IMR-90 (cell line): ENCODE measurements around the gene STMN3. TPM values are rescaled to one million over a fixed set of nuclear protein-coding genes. Genes with fewer than 3 reads are reported as not detected.

Experiments used
- ATAC-seq: fragments of 200-7000 bp; cut with Tn5 transposase; 2 replicates; pipeline ENCODE4 v1.9.1; 2020; ENCODE audit warnings: low read depth, mild to moderate bottlenecking, moderate library complexity
- BruUV-seq: library from RNA; stranded (reverse); fragments of 400-500 nt; replicated peaks from 2 replicates; lab custom pipeline; 2021; lab: Mats Ljungman, UMichigan
- CTCF ChIA-PET: fragments of 300-600 bp; formaldehyde crosslinking; extraction: SDS; loops from one replicate; lab custom pipeline; 2021; ENCODE audit warnings: antibody characterized with exemption; lab: Yijun Ruan, JAX
- POLR2A ChIA-PET: fragments of 300-600 bp; sonication (Branson Sonifier 250); formaldehyde crosslinking; loops from one replicate; lab custom pipeline; 2022; ENCODE audit warnings: antibody characterized with exemption; ENCODE audit not compliant: unreplicated experiment; lab: Charles Lee
- DNase-seq: peaks from one replicate; pipeline ENCODE4 v3.0.0; 2013
- H2AFZ ChIP-seq: replicated peaks from 2 replicates; pipeline ENCODE3; 2013; ENCODE audit warnings: low read length, mild to moderate bottlenecking; ENCODE audit not compliant: poor library complexity
- H2AK5ac ChIP-seq: 2 replicates; pipeline ENCODE4 v1.6.1; 2013; ENCODE audit warnings: low read depth, low read length, inconsistent platforms
- H2AK9ac ChIP-seq: replicated peaks from 2 replicates; pipeline ENCODE3; 2013; ENCODE audit warnings: mild to moderate bottlenecking, low read depth, low read length, moderate library complexity; ENCODE audit not compliant: poor library complexity
- H2BK120ac ChIP-seq: 2 replicates; pipeline ENCODE4 v1.6.1; 2013; ENCODE audit warnings: low read depth, low read length, inconsistent platforms
- H2BK15ac ChIP-seq: 3 replicates; pipeline ENCODE4 v1.6.1; 2013; ENCODE audit warnings: low read depth, low read length, inconsistent platforms
- H2BK20ac ChIP-seq: 2 replicates; pipeline ENCODE4 v1.6.1; 2013; ENCODE audit warnings: low read depth, mild to moderate bottlenecking, inconsistent platforms, low read length, moderate library complexity
- H2BK5ac ChIP-seq: 2 replicates; pipeline ENCODE4 v1.6.1; 2013; ENCODE audit warnings: mild to moderate bottlenecking, low read depth, low read length, inconsistent platforms; ENCODE audit not compliant: poor library complexity, severe bottlenecking
- H3K14ac ChIP-seq: replicated peaks from 2 replicates; pipeline ENCODE4 v1.6.1; 2013; ENCODE audit warnings: low read depth, low read length, inconsistent platforms
- H3K18ac ChIP-seq: 2 replicates; pipeline ENCODE4 v1.6.1; 2013; ENCODE audit warnings: low read depth, low read length, control low read depth
- H3K23ac ChIP-seq: 2 replicates; pipeline ENCODE4 v1.6.1; 2013; ENCODE audit warnings: low read depth, low read length, inconsistent platforms
- H3K27ac ChIP-seq: 2 replicates; pipeline ENCODE4 v1.5.1; 2013; ENCODE audit warnings: mild to moderate bottlenecking, control low read depth, low read length; ENCODE audit not compliant: insufficient read depth
- H3K27me3 ChIP-seq: 2 replicates; pipeline ENCODE4 v1.6.1; 2013; ENCODE audit warnings: low read length; ENCODE audit not compliant: control insufficient read depth, insufficient read depth
- H3K36me3 ChIP-seq: 2 replicates; pipeline ENCODE4 v1.6.1; 2013; ENCODE audit warnings: low read length, mixed read lengths; ENCODE audit not compliant: control insufficient read depth, insufficient read depth
- H3K4ac ChIP-seq: 2 replicates; pipeline ENCODE4 v1.6.1; 2013; ENCODE audit warnings: low read depth, low read length, inconsistent platforms
- H3K4me1 ChIP-seq: 2 replicates; pipeline ENCODE4 v1.6.1; 2013; ENCODE audit warnings: low read length, mixed read lengths; ENCODE audit not compliant: control insufficient read depth, insufficient read depth
- H3K4me2 ChIP-seq: 2 replicates; pipeline ENCODE4 v1.6.1; 2013; ENCODE audit warnings: low read depth, mild to moderate bottlenecking, control low read depth, low read length, moderate library complexity
- H3K4me3 ChIP-seq: 2 replicates; pipeline ENCODE4 v1.5.1; 2013; ENCODE audit warnings: low read depth, mild to moderate bottlenecking, control low read depth, low read length, moderate library complexity; ENCODE audit not compliant: insufficient read depth
- H3K56ac ChIP-seq: 2 replicates; pipeline ENCODE4 v1.6.1; 2013; ENCODE audit warnings: low read length, inconsistent platforms; ENCODE audit not compliant: insufficient read depth; ENCODE audit errors: extremely low read depth
- H3K79me1 ChIP-seq, 2 experiments: 2 replicates each; pipeline ENCODE4 v1.6.1; 2013; ENCODE audit warnings: low read length in 2 of 2, inconsistent platforms in 1 of 2, low read depth in 1 of 2
- H3K9ac ChIP-seq: 2 replicates; pipeline ENCODE4 v1.6.1; 2013; ENCODE audit warnings: low read depth, low read length, control low read depth
- H3K9me1 ChIP-seq: 2 replicates; pipeline ENCODE4 v1.6.1; 2013; ENCODE audit warnings: low read length, inconsistent platforms; ENCODE audit not compliant: insufficient read depth
- H3K9me3 ChIP-seq: 2 replicates; pipeline ENCODE4 v1.6.1; 2013; ENCODE audit warnings: low read length; ENCODE audit not compliant: control insufficient read depth, insufficient read depth
- H4K20me1 ChIP-seq: 2 replicates; pipeline ENCODE4 v1.6.1; 2013; ENCODE audit warnings: low read length, inconsistent platforms; ENCODE audit not compliant: insufficient read depth
- H4K5ac ChIP-seq: 2 replicates; pipeline ENCODE4 v1.6.1; 2013; ENCODE audit warnings: mild to moderate bottlenecking, low read depth, low read length, control low read depth
- H4K8ac ChIP-seq, 2 experiments: 2 replicates each; pipeline ENCODE4 v1.6.1; 2013; ENCODE audit warnings: low read depth in 2 of 2, low read length in 2 of 2, control low read depth in 1 of 2, inconsistent platforms in 1 of 2
- H4K91ac ChIP-seq: 2 replicates; pipeline ENCODE4 v1.6.1; 2013; ENCODE audit warnings: low read depth, low read length, inconsistent platforms; ENCODE audit not compliant: insufficient read depth
- BHLHE40 ChIP-seq: fragments of 150-350 bp; IDR thresholded peaks from 2 replicates; pipeline ENCODE4 v1.6.1; 2016; ENCODE audit warnings: mild to moderate bottlenecking, low read depth, low read length
- CEBPB ChIP-seq: IDR thresholded peaks from 2 replicates; pipeline ENCODE4 v1.6.1; 2012; ENCODE audit warnings: low read depth, low read length, improper control_type of control experiment
- CHD1 ChIP-seq: IDR thresholded peaks from 2 replicates; pipeline ENCODE4 v1.6.1; 2012; ENCODE audit warnings: low read depth, low read length, improper control_type of control experiment
- FOS ChIP-seq: fragments of 150-350 bp; IDR thresholded peaks from 2 replicates; pipeline ENCODE4 v1.6.1; 2016; ENCODE audit warnings: low read depth, low read length
- MAFK ChIP-seq: IDR thresholded peaks from 2 replicates; pipeline ENCODE4 v1.6.1; 2012; ENCODE audit warnings: low read depth, low read length, improper control_type of control experiment
- MAZ ChIP-seq: IDR thresholded peaks from 2 replicates; pipeline ENCODE4 v1.6.1; 2012; ENCODE audit warnings: low read depth, mild to moderate bottlenecking, low read length, improper control_type of control experiment, moderate library complexity, borderline replicate concordance
- MXI1 ChIP-seq: IDR thresholded peaks from 2 replicates; pipeline ENCODE4 v1.6.1; 2012; ENCODE audit warnings: low read depth, mild to moderate bottlenecking, low read length, moderate library complexity, borderline replicate concordance
- NFE2L2 ChIP-seq: fragments of 150-350 bp; IDR thresholded peaks from 2 replicates; pipeline ENCODE4 v1.6.1; 2016; ENCODE audit warnings: low read depth, mild to moderate bottlenecking, low read length
- POLR2A ChIP-seq: IDR thresholded peaks from 2 replicates; pipeline ENCODE4 v1.6.1; 2012; ENCODE audit warnings: mild to moderate bottlenecking, low read depth, low read length
- RAD21 ChIP-seq: IDR thresholded peaks from 2 replicates; pipeline ENCODE4 v1.6.1; 2012; ENCODE audit warnings: low read length, improper control_type of control experiment
- RCOR1 ChIP-seq: IDR thresholded peaks from 2 replicates; pipeline ENCODE4 v1.6.1; 2012; ENCODE audit warnings: mild to moderate bottlenecking, low read length, improper control_type of control experiment; ENCODE audit not compliant: insufficient replicate concordance
- RFX5 ChIP-seq: IDR thresholded peaks from 2 replicates; pipeline ENCODE4 v1.8.0; 2012; ENCODE audit warnings: low read depth, mild to moderate bottlenecking, low read length, moderate library complexity
- SMC3 ChIP-seq: fragments of 150-350 bp; IDR thresholded peaks from 2 replicates; pipeline ENCODE4 v1.6.1; 2016; ENCODE audit warnings: low read depth, mild to moderate bottlenecking, antibody characterized with exemption, low read length, moderate library complexity
- WGBS, 2 experiments: methylation state at CpG; one replicate each; pipeline versions ENCODE4 v1.1.5 to v1.1.7; 2013; ENCODE audit warnings: missing lambda C conversion rate in 2 of 2; ENCODE audit not compliant: insufficient read length in 1 of 2; ENCODE audit errors: extremely low coverage in 2 of 2; 5-methylcytosine and 5-hydroxymethylcytosine counted together
- dilution Hi-C: fragments of 300-500 bp; cut with HindIII; formaldehyde crosslinking; loops from one replicate; pipeline ENCODE4 v1.14.3; 2018; ENCODE audit warnings: low sequenced_read_pairs; ENCODE audit not compliant: unreplicated experiment
- in situ Hi-C: fragments of 300-500 bp; cut with MboI; formaldehyde crosslinking; loops from 3 replicates; pipeline ENCODE4 v1.14.3; 2019; ENCODE audit warnings: low sequenced_read_pairs, inconsistent platforms, mixed read lengths
- intact Hi-C: fragments of 100-400 bp; cut with micrococcal nuclease; formaldehyde crosslinking; loops from 2 replicates; pipeline ENCODE4 v1.10.0; 2022
- polyA plus RNA-seq, 3 experiments: library from polyadenylated mRNA; depleted of rRNA; stranded (reverse); fragments of >200 nt; gene quantifications; 2 replicates each; pipeline ENCODE4 v1.2.3, GENCODE V29; 2012; ENCODE audit warnings: low replicate concordance in 1 of 3
- total RNA-seq: library from RNA; depleted of rRNA; stranded (reverse); fragments of >200 nt; gene quantifications from 2 replicates; pipeline ENCODE4 v1.2.3, GENCODE V29; 2012
- TF ChIP-seq, protein P1 (sequence below): fragments of 150-350 bp; IDR thresholded peaks from 2 replicates; pipeline ENCODE4 v1.6.1; 2016; ENCODE audit warnings: low read depth, mild to moderate bottlenecking, low read length, moderate library complexity, borderline replicate concordance
- TF ChIP-seq, protein P2 (sequence below): fragments of 150-350 bp; IDR thresholded peaks from 2 replicates; pipeline ENCODE4 v1.6.1; 2017; ENCODE audit warnings: mild to moderate bottlenecking, antibody characterized with exemption, low read length, low read depth
- TF ChIP-seq, protein P3 (sequence below): conservative IDR thresholded peaks from 2 replicates; pipeline ENCODE4 v1.5.1; 2012; ENCODE audit warnings: mild to moderate bottlenecking, low read depth, low read length, improper control_type of control experiment

Gene STMN3
- total and polyA plus RNA-seq, 2 of the 4 experiments (the other 2 are of a cell fraction) = 20.3 to 62.3 TPM

DNA sequence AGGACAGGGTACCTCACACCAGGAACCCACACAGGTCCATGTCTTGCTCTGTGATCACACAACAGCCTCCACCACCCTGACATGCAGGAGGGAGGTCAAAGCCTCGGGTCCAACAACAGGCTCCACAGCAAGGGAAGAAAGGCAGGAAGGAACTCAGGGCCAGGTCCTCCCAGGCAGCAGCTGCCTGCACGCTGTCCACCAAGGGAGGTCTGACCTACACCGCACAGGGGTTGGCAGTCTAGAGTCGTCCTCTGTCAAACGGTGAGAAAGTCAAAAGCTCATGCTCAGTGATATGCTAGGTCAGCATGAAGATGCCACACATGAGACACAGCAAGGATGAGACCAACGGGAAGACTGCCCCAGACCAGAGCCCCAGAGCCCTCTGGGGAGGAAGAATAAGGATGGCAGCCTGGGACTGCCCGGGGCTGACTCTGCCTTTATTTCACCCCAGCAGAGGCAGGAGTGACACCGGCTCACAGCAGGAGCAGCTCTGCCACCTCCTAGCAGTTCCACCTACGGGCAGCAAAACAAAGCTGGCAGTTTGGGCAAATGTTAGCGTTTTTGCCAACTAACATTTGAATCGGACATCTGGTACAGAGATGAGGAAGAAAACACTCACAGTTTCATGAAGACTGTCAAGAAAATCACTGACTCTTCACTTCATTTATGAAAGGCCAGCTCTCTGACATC lies 34.8 kb downstream of the STMN3 start:
- DNase-seq (no peak), ATAC-seq (no peak)
- H2AK5ac ChIP-seq = no peak overlapping the region
- no peak overlapping the region for H3K23ac ChIP-seq
- H2BK5ac ChIP-seq = no peak overlapping the region
- H2BK120ac ChIP-seq = no peak overlapping the region
- H4K91ac ChIP-seq = no peak overlapping the region
- H3K4me3 ChIP-seq = no peak overlapping the region
- no peak for TF ChIP-seq CHD1
- TF ChIP-seq CEBPB = no peak
- TF ChIP-seq MXI1 = no peak
- TF ChIP-seq, protein P1, sequence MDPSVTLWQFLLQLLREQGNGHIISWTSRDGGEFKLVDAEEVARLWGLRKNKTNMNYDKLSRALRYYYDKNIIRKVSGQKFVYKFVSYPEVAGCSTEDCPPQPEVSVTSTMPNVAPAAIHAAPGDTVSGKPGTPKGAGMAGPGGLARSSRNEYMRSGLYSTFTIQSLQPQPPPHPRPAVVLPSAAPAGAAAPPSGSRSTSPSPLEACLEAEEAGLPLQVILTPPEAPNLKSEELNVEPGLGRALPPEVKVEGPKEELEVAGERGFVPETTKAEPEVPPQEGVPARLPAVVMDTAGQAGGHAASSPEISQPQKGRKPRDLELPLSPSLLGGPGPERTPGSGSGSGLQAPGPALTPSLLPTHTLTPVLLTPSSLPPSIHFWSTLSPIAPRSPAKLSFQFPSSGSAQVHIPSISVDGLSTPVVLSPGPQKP = no peak
- TF ChIP-seq, protein P2, sequence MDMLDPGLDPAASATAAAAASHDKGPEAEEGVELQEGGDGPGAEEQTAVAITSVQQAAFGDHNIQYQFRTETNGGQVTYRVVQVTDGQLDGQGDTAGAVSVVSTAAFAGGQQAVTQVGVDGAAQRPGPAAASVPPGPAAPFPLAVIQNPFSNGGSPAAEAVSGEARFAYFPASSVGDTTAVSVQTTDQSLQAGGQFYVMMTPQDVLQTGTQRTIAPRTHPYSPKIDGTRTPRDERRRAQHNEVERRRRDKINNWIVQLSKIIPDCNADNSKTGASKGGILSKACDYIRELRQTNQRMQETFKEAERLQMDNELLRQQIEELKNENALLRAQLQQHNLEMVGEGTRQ = no peak
- TF ChIP-seq, protein P3, sequence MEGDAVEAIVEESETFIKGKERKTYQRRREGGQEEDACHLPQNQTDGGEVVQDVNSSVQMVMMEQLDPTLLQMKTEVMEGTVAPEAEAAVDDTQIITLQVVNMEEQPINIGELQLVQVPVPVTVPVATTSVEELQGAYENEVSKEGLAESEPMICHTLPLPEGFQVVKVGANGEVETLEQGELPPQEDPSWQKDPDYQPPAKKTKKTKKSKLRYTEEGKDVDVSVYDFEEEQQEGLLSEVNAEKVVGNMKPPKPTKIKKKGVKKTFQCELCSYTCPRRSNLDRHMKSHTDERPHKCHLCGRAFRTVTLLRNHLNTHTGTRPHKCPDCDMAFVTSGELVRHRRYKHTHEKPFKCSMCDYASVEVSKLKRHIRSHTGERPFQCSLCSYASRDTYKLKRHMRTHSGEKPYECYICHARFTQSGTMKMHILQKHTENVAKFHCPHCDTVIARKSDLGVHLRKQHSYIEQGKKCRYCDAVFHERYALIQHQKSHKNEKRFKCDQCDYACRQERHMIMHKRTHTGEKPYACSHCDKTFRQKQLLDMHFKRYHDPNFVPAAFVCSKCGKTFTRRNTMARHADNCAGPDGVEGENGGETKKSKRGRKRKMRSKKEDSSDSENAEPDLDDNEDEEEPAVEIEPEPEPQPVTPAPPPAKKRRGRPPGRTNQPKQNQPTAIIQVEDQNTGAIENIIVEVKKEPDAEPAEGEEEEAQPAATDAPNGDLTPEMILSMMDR = no peak
- TF ChIP-seq BHLHE40 = no peak
- TF ChIP-seq POLR2A = no peak
- TF ChIP-seq MAFK = no peak
- no peak for TF ChIP-seq RAD21
- no peak for TF ChIP-seq RCOR1
- TF ChIP-seq SMC3 = no peak
- no peak for TF ChIP-seq MAZ
- TF ChIP-seq RFX5 = no peak
- TF ChIP-seq NFE2L2 = no peak
- no peak for TF ChIP-seq FOS
- no peak overlapping the region for H3K27ac ChIP-seq
- peaks cover 22% of the 10 kb centered on the region for H4K20me1 ChIP-seq
- POLR2A ChIA-PET = no interaction called here
- H2BK20ac ChIP-seq = no peak overlapping the region
- intact Hi-C loops (no loop called here), dilution Hi-C loops (no loop called here), in situ Hi-C loops (no loop called here)
- no peak overlapping the region for H3K18ac ChIP-seq
- H3K4ac ChIP-seq = no peak overlapping the region
- no peak overlapping the region for H4K8ac ChIP-seq
- peaks cover 34% of the 10 kb centered on the region for H3K36me3 ChIP-seq
- H3K27me3 ChIP-seq = no peaks in the 10 kb centered on the region
- BruUV-seq = no TSS peak
- no peak overlapping the region for H2AFZ ChIP-seq
- no peak overlapping the region for H4K5ac ChIP-seq
- 93% methylated on average over 2 of the region's 11 CpGs; no CpG with 5 or more reads in 1 of the 2 experiments for WGBS, 2 experiments
- H3K9me3 ChIP-seq = no peaks in the 10 kb centered on the region
- no peak overlapping the region for H2BK15ac ChIP-seq
- no peak overlapping the region for H3K9ac ChIP-seq
- CTCF ChIA-PET = no interaction called here
- H3K56ac ChIP-seq = no peak overlapping the region
- no peak overlapping the region for H3K14ac ChIP-seq
- peaks cover 29 to 78% of the 10 kb centered on the region in 2 experiments for H3K79me1 ChIP-seq
- no peak overlapping the region for H2AK9ac ChIP-seq
- H3K9me1 ChIP-seq = peaks cover 3% of the 10 kb centered on the region; the same call in 1 of the 2 replicates
- no peak overlapping the region for H3K4me2 ChIP-seq
- no peaks in the 10 kb centered on the region for H3K4me1 ChIP-seq
